Tibial nerve (tissue), 4 donors: ENCODE measurements around the gene PRM1. TPM values are rescaled to one million over a fixed set of nuclear protein-coding genes. Genes with fewer than 3 reads are reported as not detected.
"Not testable (repeated sequence)": the region's sequence is repeated elsewhere in the genome, so short reads cannot be mapped to it uniquely, and the experiment has no call there.

Source experiments
- DNase-seq, 2 donors: peaks; one replicate each; pipeline ENCODE4 v3.0.0-alpha.2; 2019; ENCODE audit warnings: low spot score in 2 of 2
- H3K27ac ChIP-seq, 4 donors: fragments of 200-600 bp; sonication (generic) in 3 of 4; one replicate each; pipeline ENCODE4 v1.5.1; 2017 to 2019; ENCODE audit warnings: mild to moderate bottlenecking in 1 of 4
- H3K27me3 ChIP-seq, 2 donors: fragments of 200-600 bp; sonication (generic) in 1 of 2; one replicate each; pipeline versions ENCODE4 v1.5.1 to v1.6.0; 2017 to 2019
- H3K36me3 ChIP-seq, 3 donors: fragments of 200-600 bp; sonication (generic); one replicate each; pipeline ENCODE4 v1.5.1; 2018 to 2019
- H3K4me1 ChIP-seq, 4 donors: fragments of 200-600 bp; sonication (generic) in 3 of 4; one replicate each; pipeline ENCODE4 v1.5.1; 2017 to 2019
- H3K4me3 ChIP-seq, 4 donors: fragments of 200-600 bp; sonication (generic) in 3 of 4; one replicate each; pipeline ENCODE4 v1.5.1; 2017 to 2019; ENCODE audit warnings: mild to moderate bottlenecking in 1 of 4, moderate library complexity in 1 of 4
- H3K9me3 ChIP-seq, 4 donors: fragments of 200-600 bp; sonication (generic) in 3 of 4; one replicate each; pipeline ENCODE4 v1.5.1; 2017 to 2019
- CTCF ChIP-seq, 5 experiments: fragments of 200-600 bp in 3 of 5; fragments of 450-650 bp in 2 of 5; sonication (generic) in 3 of 5; IDR thresholded peaks; one replicate each; pipeline ENCODE4 v1.5.1; 2016 to 2019; ENCODE audit warnings: antibody characterized with exemption in 5 of 5, mild to moderate bottlenecking in 3 of 5, moderate library complexity in 2 of 5
- EP300 ChIP-seq, 2 donors: sonication (generic); formaldehyde crosslinking; IDR thresholded peaks; one replicate each; pipeline ENCODE4 v1.6.1; 2017; ENCODE audit warnings: antibody characterized with exemption in 2 of 2, mild to moderate bottlenecking in 1 of 2
- POLR2A ChIP-seq, 2 donors: fragments of 450-650 bp; IDR thresholded peaks; one replicate each; pipeline ENCODE4 v1.6.1; 2017; ENCODE audit warnings: antibody characterized with exemption in 2 of 2, mild to moderate bottlenecking in 2 of 2, moderate library complexity in 2 of 2
- WGBS, 2 donors: methylation state at CpG; one replicate each; pipeline ENCODE4 v1.1.5; 2018; 5-methylcytosine and 5-hydroxymethylcytosine counted together
- total RNA-seq, 4 donors: library from RNA; depleted of rRNA; stranded (reverse); fragments of >200 nt; gene quantifications; one replicate each; pipeline ENCODE4 v1.1.0, GENCODE V29; 2016

PRM1 gene
- total RNA-seq, 4 donors from 2014 or later: not detected

DNA sequence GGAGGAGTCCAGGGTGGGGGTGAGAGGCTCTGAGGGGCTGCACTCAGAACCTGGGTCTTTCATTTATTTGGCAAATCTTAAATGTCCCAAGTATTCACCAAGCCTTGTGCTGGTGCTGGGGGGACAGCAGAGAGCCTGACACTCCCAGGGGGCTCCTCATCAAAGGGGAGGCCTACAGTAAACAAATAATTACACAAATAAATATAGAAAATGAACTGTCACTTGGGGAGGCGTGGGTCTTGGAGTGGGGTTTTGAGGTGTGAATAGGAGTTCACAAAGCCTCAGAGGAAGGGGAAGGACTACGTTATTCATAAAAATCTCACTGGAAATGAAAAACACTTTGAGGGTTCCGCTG, 15.2 kb upstream of the PRM1 start:
- DNase-seq: no peak
- Histone ChIP-seq H3K4me1 (peaks cover 0 to 14% (median 12%) of the 10 kb centered on the region in 4 donors), H3K4me3 (no peak overlapping the region), H3K27me3 (no peaks in the 10 kb centered on the region), H3K36me3 (no peaks in the 10 kb centered on the region), H3K9me3 (no peaks in the 10 kb centered on the region), H3K27ac (no peak overlapping the region)
- 71 to 87% methylated on average over 3 of the region's 3 CpGs for WGBS, 2 donors
- TF ChIP-seq POLR2A (IDR thresholded peaks at IDR 0.05) (no peak), EP300 (IDR thresholded peaks at IDR 0.05) (no peak), CTCF (IDR thresholded peaks at IDR 0.05) (no peak)

DNA sequence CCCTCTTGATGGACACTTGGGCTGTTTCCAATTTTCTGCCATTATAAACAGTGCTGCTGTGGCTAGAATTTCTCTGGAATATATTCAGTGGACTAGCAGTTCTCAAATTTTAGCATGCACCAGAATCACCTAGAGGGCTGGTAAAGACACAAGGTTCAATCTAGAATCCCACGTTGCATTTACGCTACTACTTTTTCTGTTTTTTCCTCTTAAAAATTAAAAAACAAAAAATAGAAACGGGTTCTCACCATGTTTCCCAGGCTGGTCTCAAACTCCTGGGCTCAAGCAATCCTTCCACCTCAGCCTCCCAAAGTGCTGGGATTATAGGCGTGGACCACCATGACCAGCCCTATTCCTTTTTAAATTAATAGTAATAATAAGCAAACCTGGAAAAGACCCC, 14.5 kb upstream of the PRM1 start:
- no peak for TF ChIP-seq POLR2A (IDR thresholded peaks at IDR 0.05)
- TF ChIP-seq CTCF (IDR thresholded peaks at IDR 0.05): no peak
- TF ChIP-seq EP300 (IDR thresholded peaks at IDR 0.05): no peak

GRCh38 chr16:11292076-11292748, 11.1 kb upstream of the PRM1 start:
- Histone ChIP-seq H3K27ac (no peak overlapping the region), H3K9me3 (no peaks in the 10 kb centered on the region), H3K4me1 (peaks cover 0 to 6% (median 3%) of the 10 kb centered on the region in 4 donors), H3K27me3 (no peaks in the 10 kb centered on the region), H3K36me3 (no peaks in the 10 kb centered on the region), H3K4me3 (no peak overlapping the region)
- no peak for DNase-seq
- WGBS, 2 donors: 84 to 86% methylated on average over 7 of the region's 7 CpGs
- TF ChIP-seq POLR2A (IDR thresholded peaks at IDR 0.05) (no peak), EP300 (IDR thresholded peaks at IDR 0.05) (no peak), CTCF (IDR thresholded peaks at IDR 0.05) (no peak)

More for the DNA sequence above, 14.5 kb upstream of the PRM1 start:
- H3K4me1 ChIP-seq: peaks cover 0 to 14% (median 12%) of the 10 kb centered on the region in 4 donors
- H3K27ac ChIP-seq: no peak overlapping the region
- no peaks in the 10 kb centered on the region for H3K36me3 ChIP-seq
- no peak overlapping the region for H3K4me3 ChIP-seq
- no peaks in the 10 kb centered on the region for H3K9me3 ChIP-seq
- H3K27me3 ChIP-seq: no peaks in the 10 kb centered on the region
- 92 to 93% methylated on average over 4 of the region's 4 CpGs for WGBS, 2 donors
- DNase-seq: no peak

GRCh38 chr16:11291091-11291703, 10.1 kb upstream of the PRM1 start:
- H3K36me3 ChIP-seq: no peaks in the 10 kb centered on the region
- no peak for DNase-seq
- H3K27me3 ChIP-seq: no peaks in the 10 kb centered on the region
- H3K27ac ChIP-seq: no peak overlapping the region
- H3K4me3 ChIP-seq: no peak overlapping the region
- no peaks in the 10 kb centered on the region for H3K9me3 ChIP-seq
- H3K4me1 ChIP-seq: no peaks in the 10 kb centered on the region
- WGBS, 2 donors: 58 to 63% methylated on average over 10 of the region's 10 CpGs
- no peak for TF ChIP-seq EP300 (IDR thresholded peaks at IDR 0.05)
- TF ChIP-seq POLR2A (IDR thresholded peaks at IDR 0.05): no peak
- no peak for TF ChIP-seq CTCF (IDR thresholded peaks at IDR 0.05)

DNA sequence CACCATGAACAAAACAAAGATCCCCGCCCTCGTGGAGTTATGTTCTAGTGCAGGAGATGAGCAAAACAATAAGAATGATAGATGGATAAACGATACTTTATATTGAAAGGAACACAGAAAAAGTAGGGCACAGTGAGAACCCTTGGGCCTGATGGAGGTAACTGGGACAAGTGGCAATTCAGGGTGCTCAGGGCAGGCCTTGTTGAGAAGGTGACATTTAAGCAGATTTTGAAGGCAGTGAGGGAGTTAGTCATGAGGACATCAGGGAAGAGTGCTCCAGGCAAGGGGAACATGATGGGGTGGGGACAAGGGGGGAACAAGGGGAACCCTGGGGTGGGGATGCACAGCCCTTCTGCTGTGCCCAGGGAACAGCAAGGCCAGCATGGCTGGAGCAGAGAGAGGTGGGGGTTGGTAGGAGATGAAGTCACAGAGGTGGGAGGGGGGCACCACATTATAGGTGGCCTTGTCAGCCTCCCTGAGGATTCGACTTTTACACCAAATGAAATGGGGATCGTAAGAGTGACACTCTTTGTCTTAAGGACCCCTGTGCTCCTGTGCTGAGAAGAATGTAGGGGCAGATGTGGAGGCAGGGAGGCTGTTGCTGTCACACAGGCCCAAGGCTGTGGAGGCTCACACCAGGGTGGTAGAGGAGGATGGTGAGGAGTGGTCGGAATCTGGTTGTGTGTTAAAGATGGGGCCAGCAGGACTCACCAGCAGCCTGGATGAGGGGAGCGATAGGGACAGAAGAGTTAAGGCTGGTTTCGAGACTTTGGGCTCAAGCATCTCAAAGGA, 9.2 kb upstream of the PRM1 start:
- Histone ChIP-seq H3K27ac (no peak overlapping the region), H3K36me3 (no peaks in the 10 kb centered on the region), H3K4me1 (no peaks in the 10 kb centered on the region), H3K9me3 (no peaks in the 10 kb centered on the region), H3K27me3 (no peaks in the 10 kb centered on the region), H3K4me3 (no peak overlapping the region)
- no peak for DNase-seq
- TF ChIP-seq CTCF (IDR thresholded peaks at IDR 0.05): no peak
- TF ChIP-seq POLR2A (IDR thresholded peaks at IDR 0.05): no peak
- TF ChIP-seq EP300 (IDR thresholded peaks at IDR 0.05): no peak
- WGBS, 2 donors: 87 to 91% methylated on average over 8 of the region's 8 CpGs

GRCh38 chr16:11289696-11290095, 8.6 kb upstream of the PRM1 start:
- H3K36me3 ChIP-seq: not testable (repeated sequence)

More at GRCh38 chr16:11289696-11290095, 8.6 kb upstream of the PRM1 start:
- not testable (repeated sequence) for H3K27ac ChIP-seq, DNase-seq, H3K27me3 ChIP-seq, H3K4me1 ChIP-seq, H3K4me3 ChIP-seq, H3K9me3 ChIP-seq
- WGBS, 2 donors: 87 to 89% methylated on average over 4 of the region's 4 CpGs
